ENCODE measurements around the gene CD247.
"Not testable (repeated sequence)": the region's sequence is repeated elsewhere in the genome, so short reads cannot be mapped to it uniquely, and the experiment has no call there.

CD247 gene

DNA sequence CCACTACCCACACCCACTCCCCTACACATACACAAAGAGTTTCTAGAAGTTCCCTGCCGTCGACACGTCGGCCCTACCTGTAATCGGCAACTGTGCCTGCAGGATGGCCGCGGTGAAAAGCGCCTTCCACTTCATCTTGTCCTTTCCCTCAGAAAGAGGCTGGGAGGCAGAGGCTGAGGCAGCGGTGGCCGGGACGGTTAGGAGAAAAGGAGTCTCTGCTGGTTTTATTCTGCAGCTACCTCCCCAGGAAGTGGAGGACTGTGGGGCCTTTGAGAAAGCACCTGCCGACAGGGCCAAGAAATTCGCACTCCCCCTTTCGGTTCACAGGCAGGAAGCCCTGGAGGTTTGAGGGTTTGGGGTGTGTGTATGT lies at the start of gene CD247:
CD247 (minus strand) TSS at position 199 of the 370 bp plus-strand sequence; CDS start at position 135, 64 bp downstream.
- FAIRE-seq = no peak

GRCh38 chr1:167567663-167568062 lies 49.3 kb upstream of the CD247 start:
- no peak for FAIRE-seq

DNA sequence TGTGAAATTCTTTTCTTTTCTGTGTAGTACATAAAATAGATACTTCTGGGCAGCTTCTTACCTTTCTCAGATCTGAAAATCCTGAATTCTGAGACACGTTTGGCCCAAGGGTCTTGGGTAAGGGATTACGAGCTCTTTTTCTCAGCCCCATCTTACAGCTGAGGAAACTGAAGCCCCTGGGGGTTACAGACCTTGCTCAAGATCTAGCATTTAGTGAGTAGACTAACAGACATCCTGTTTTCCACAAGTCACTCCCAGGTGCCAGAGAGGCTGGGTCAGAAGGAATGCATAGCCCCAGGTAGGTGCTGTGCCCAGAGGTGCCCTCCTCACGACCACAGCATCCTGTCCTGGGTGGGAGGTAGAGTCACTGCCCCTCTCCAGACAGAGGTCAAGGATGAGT lies 48.4 kb upstream of the CD247 start:
- no peak for FAIRE-seq

- no peak for FAIRE-seq
Observed at GRCh38 chr1:167565922-167566321, 47.6 kb upstream of the CD247 start.

DNA sequence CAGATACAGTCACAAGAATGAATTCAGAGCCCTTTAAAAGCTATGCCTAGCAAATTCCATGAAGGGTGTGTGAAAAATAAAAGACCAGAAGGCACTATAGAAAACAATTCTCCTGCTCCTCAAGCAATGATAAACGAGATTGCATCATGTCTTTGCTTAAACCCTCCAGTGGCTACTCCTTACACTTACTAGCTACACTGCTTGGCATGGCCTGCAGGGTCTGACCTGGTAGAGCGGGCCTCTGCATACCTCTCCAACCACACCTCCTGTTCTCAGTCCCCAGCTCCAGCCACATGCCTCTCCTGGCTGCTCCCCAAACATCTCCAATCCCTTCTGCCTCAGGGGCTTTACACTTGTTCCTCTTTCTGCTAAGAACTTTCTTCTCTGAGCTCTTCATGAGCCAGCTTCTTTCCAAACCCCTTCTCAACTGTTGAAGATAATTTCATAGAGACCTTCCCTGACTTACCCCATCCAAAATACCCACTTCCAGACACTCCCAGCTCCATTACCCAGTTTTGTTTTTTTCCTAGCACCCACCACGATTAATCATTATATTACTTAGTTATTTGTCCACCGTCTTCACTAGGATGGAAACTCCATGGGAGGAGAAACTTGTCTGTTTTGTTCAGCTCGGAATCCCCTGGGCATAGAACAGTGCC lies 46.4 kb upstream of the CD247 start:
- no peak for FAIRE-seq

GRCh38 chr1:167563579-167564246 lies 45.4 kb upstream of the CD247 start:
- FAIRE-seq = no peak

DNA sequence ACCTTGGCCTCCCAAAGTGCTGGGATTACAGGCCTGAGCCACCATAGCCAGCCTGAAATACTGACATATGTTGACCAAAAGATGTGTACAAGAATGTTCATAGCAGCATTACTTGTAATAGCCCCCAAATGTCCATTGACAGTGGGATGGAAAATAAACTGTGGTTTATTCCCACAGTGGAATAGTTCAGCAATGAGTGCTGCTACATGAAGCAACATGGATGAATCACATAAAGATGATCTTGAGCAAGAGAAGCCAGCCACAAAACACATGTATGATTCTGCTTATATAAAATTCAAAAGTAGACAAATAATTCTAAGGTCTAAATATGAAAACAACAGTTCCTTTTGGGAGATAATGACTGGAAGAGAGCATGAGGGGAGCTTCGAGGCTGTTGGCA lies 44.4 kb upstream of the CD247 start:
- no peak for FAIRE-seq

- FAIRE-seq = no peak
Observed at GRCh38 chr1:167561753-167562152, 43.4 kb upstream of the CD247 start.

DNA sequence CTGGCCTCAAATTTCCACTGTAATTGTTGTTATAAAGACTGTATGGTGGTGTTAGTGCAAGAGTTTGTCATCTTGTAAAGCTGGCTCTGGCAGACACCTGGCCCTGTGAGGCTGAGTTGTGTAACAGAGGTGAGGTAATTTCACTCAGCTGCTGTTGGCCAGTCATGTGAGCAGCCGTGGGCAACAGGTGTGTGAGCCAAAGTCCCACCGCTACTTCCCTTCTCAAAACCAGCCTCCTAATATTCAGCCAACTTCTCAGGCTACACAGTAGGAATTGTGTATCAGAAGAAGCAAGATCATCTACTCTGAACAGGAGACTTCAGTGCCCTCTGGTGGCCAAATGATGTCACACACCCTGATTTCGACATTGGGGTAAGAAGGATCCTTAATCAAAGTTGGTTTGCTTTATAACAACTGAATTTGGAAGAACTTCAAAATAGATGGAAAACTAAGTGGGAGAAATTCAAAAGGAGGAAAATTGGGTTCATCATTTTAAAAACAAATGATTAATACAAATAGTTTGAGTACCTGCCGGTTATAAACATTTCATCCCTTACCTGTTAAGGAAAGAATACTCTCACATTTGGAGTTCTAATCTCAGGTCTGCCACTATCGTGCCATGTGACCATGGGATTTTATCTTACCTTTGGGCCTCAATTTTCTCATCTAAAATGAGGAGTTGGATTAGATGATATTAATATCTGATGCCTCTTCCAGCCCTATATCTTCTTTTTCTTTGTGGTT lies 37.8 kb upstream of the CD247 start:
- FAIRE-seq = peak; percentile 94

DNA sequence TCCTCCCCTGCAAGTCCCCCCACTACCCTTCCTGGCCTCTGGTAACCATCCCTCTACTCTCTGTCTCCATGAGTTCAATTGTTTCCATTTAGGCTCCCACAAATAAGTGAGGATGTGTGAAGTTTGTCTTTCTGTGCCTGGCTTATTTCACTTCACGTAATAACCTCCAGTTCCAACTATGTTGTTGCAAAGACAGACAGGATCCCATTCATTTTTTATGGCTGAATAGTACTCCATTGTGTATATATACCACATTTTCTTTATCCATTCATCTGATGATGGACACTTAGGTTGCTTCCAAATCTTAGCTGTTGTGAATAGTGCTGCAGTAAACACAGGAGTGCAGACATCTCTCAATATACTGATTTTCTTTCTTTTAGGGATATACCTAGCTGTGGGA lies 36.7 kb upstream of the CD247 start:
- not testable (repeated sequence) for FAIRE-seq

DNA sequence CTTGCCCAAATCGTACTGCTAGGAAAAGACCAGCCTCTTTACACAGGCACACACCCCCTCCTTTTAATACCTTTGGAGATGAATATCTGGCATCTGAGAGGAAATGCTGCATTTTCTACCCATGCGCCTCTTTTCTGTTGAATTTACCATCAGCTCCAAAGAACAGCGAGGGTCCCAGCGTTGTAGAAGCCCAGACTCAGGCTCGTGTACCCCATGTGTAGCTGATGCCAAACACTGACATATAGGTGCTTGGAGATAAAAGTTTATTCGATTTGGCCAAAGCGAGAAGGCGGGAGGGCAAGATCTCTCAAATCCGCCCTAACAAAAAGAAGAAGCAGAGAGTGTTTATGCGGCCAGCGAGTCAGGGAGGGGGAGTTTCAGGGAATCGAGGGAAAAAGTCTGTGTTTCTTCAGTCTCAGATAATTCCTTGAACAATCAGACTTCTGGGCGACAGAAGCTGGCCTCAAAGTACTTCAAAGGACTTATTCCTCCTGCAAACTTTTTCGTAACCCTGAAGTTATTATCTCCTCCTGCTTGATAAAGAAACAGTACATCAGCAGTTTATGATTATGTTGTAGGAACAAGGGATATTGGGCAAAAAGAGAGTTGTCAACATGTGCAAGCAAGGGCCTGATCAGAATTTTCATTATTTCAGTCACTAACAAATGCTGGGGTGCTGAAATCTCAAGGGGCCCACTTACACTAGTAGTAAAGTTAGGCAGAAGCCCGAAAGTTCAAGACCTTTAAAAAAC lies 35.9 kb upstream of the CD247 start:
- no peak for FAIRE-seq

DNA sequence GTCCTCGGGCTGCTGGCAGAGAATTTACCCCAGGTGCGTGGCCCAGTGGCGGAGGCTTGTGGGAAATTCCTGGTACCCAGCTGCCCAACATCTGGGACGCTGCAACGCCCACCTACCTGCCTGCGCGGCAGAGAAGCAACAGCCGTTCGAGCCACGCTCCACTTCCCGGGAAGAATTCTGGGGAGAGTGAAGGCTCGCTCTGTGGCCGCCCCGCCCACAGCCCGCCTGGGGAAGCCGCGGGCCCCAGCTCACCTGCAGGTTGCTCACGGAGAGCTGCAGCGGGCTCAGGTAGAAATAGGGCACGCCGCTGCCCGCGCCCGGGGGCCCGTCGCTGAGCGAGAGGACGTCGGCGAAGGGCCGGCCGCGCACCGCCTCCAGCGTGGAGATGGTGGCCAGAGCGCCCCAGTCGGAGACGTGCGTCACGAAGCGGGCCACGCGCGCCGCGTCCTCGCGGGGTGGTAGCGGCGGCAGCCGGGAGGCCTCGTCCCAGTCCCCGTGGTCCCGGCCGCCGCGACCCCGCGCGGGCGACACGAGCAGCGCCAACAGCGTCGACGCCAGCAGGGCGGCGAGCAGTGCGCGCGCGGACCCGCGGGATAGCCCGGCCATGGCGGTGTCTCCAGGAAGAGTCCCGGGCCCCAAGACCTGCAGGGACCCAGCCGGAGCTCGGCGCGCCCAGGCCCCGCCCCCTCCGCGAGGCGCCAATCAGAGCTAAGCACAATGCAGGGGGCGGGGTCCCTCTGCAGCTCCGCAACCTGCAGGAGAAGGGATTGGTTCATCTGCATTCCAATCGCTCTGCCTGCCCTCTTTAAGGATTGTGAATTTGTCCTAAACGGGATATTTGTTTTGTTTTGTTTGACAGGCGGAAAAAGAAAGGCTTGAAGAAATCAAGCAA lies 35.1 kb upstream of the CD247 start, which contains the start of gene CREG1:
CREG1 (minus strand) TSS at position 627 of the 892 bp plus-strand sequence.
- no peak for FAIRE-seq

- FAIRE-seq = no peak
Observed at GRCh38 chr1:167551362-167551761, 33.0 kb upstream of the CD247 start.

GRCh38 chr1:167548059-167548932 lies 30.0 kb upstream of the CD247 start:
- FAIRE-seq = no peak

DNA sequence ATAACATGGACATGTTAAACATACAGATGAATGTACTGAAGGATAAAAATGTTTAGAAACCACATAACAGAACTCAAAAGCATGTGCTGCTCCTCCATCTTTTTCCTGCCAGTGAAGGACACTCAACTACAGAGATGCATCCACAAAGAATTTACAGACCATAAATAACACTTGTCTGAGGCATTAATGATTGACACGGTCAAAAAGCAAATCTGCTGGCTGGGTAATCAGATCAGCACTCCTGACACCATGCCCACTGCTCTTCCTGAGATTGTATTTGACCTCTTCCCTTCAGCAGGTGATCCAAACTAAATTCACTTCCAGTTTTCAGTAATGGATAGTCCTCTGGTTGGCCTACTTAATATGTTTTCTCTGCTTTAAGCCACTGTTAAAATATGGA lies 28.6 kb upstream of the CD247 start:
- FAIRE-seq = no peak

- FAIRE-seq = no peak
Observed at GRCh38 chr1:167545349-167545748, 27.0 kb upstream of the CD247 start.

DNA sequence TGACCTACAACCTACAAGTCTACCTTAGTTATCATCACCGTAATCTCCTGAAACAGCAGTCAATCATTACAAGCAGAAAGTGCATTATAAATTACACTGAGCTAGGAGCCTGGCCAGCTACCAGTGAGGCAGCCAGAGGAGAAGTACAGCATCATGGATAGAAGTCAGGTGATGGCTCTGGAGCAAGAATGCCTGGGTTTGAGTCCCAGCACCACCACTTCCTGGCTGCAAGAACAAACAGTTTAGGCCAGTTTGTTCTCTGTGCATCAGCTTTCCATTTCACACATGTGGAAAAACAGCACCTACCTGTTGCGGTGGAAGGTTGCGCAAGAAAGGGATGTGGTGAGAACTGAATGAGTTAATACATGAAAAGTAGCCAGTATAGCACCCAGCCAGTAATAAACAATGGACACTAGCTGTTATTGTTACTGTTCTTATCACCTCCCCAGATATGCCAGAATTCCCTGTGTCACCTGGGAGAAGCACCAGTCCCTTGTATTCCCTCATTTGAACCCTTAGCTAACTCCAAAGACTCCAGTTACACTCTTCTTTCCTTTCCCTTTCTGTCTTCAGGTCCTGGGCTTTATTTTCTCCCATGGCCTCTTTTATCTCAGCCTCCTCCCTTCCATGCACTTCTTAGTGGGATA lies 26.2 kb upstream of the CD247 start:
- no peak for FAIRE-seq

DNA sequence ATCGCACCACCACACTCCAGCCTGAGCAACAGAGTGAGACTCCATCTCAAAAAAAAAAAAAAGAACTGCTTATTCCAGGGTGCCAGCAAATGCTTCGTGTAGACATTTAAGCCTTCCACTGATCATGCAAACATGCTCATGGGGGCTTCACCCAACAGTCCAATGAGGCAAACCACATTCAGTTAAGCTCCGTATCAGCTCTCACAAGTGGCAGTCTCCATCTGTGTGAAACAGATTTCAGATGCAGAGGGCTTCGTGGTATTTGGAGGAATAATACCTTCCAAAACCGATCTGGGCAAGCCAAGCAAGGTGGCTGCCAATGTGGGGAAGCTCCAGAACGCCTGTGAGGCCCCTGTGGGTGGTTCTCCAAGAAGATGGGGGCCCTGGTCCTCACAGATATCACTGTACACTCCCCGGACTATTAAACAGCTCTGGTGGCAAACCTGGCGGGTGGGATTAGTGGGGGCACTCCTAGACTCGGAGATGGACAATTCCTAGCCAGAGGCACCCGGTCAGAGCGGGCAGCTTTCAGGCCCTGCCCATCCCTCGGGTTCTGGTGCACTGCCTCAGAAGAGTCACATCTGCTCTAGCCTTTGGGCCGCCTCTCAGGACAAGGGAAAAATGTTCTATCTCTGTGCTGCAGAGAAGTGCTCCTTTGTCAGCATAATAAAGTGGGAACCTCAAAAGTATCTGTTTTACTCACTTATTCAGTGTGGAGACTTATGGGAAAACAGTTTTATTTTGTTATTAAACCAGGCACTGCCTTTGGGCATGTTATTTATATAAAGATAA lies 25.1 kb upstream of the CD247 start:
- no peak for FAIRE-seq

GRCh38 chr1:167542109-167543032 lies 24.0 kb upstream of the CD247 start:
- no peak for FAIRE-seq
